Measurements from ENCODE around the gene ETNK2.
"Not testable (repeated sequence)": the region's sequence is repeated elsewhere in the genome, so short reads cannot be mapped to it uniquely, and the experiment has no call there.

Gene ETNK2

DNA sequence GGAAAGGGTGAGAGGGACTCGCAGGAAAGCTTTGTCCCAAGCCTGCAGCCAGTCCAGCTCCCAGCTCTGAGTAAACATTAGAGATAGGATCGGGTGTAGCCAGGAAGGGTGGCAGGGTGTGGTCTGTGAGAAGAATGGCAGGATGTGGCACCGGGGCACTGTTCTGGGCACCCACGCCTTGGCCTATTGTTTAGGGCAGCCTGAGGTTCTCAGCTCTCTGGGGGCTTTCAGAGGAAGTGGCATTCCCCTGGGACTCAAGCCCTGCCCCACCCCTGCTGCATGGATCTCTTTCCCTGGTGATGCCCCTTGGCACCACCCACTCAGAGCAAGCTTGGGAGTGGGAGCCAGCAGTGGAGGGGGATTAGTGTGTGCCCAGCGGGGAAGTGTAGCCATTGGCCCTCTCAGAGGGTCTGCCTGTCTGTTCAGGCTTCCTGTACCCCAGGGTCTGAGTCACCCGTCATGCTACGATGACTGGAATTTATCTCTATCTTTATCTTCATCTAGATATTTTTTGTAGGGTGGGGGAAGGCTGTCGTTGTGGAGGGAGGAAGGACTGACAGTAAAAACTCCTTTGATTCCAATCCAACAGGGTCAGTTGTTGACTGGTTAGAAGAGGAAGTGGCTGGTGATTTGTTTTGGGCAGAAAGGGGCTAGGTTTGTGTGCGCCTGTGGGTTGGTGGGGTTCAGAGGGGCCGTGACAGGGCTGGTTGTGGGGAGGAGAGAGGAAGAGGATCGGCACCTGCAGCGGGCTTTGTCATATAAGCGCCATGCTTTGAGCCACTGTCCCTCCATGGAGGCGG is 47.3 kb downstream of the ETNK2 start:
- no peak for DNase-seq (ENCODE audit: low spot score in 2 of 2)
- Histone ChIP-seq H3K27me3 (ENCODE audit: low read depth) (no peaks in the 10 kb centered on the region), H3K9me3 (no peaks in the 10 kb centered on the region), H3K4me3 (no peak overlapping the region), H3K36me3 (replicated peaks) (no peaks in the 10 kb centered on the region), H3K4me1 (peaks cover 15% of the 10 kb centered on the region)
- in situ Hi-C loops (cut with MboI; ENCODE audit: low sequenced_read_pairs) = no loop called here

DNA sequence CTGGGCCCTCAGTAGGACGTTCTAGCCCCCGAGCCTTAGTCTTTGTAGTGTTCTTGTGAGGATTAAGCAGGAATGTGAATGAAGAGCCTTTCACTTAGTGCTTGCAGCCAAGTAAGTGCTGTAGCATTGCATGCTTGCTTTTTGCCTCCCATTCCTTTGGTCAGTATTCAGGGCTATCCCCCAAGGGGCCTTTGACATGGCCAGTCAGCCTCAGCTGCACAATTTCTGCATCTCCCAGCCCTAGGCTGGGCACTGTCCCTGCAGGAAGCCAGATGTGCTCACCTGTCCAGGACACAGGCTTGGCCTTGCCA is 48.5 kb downstream of the ETNK2 start:
- peaks cover 7% of the 10 kb centered on the region for H3K4me1 ChIP-seq
- H3K4me3 ChIP-seq = no peak overlapping the region
- DNase-seq (ENCODE audit: low spot score in 2 of 2) = no peak
- no peaks in the 10 kb centered on the region for H3K9me3 ChIP-seq
- in situ Hi-C loops (cut with MboI; ENCODE audit: low sequenced_read_pairs) = no loop called here
- H3K27me3 ChIP-seq (ENCODE audit: low read depth) = no peaks in the 10 kb centered on the region
- no peaks in the 10 kb centered on the region for H3K36me3 ChIP-seq (replicated peaks)

DNA sequence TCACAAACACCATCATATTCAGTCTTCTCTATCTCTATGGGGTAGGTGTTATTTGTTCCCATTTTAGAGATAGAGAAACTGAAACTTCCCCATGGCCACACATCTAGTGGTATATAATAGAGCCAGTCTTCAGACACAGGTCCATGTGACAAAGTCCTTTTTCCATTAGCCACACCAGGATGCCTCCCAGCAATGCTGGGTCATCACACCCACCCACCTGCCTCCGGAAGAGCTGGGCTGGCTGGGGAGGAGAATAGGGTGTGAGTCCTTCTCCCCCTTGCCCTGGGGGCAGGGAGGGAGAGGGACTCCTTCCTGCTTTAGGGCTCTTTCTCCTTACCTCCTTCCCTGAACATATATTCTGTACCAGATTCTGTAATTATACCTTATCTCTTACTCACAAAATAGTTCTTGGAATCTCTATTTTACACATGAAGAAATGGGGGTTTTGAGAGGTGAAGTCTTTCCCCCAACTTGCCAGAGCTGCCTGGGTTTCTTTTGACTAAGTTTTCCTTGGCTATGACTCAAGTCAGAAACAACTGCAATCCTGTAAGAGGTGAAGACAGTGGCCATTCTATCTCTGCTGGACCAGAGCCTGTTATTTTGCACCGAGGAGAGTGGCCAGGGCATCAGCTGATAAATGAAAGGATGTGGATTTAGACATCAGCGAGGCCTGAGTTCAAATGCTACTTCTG is 49.0 kb downstream of the ETNK2 start:
- Histone ChIP-seq H3K27me3 (ENCODE audit: low read depth) (no peaks in the 10 kb centered on the region), H3K36me3 (replicated peaks) (no peaks in the 10 kb centered on the region), H3K9me3 (no peaks in the 10 kb centered on the region), H3K4me1 (peaks cover 2% of the 10 kb centered on the region), H3K4me3 (no peak overlapping the region)
- DNase-seq (ENCODE audit: low spot score in 2 of 2) = no peak
- in situ Hi-C loops (cut with MboI; ENCODE audit: low sequenced_read_pairs) = no loop called here

DNA sequence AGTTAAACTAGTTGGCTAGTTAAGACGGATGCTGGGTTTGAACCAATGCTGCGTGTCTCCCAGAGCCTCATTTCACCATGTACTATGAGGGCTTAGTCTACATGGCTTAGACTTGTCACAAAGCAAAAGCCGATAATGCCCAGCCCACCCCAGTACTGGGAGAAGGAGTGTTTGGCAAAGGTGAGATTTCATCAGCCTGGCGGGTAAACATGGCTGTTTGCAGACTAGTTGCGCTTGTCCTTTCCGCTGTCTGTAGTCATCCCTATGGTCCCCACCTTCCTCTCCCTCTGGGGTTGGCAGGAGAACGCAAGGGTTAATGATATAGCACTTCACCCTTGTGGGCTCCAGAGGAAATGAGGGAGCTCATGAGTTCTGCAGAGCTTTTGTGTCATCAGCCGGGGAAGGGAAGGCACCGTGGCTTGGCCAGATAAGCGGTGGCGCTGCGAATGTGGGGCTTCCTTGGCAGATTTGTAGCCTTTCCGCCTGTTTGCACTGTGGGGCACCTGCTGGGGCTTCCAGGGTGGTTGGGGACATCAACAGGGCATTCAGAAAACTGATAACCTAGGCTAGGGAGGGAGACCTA is 49.7 kb downstream of the ETNK2 start:
- no peaks in the 10 kb centered on the region for H3K36me3 ChIP-seq (replicated peaks)
- in situ Hi-C loops (cut with MboI; ENCODE audit: low sequenced_read_pairs) = no loop called here
- H3K27me3 ChIP-seq (ENCODE audit: low read depth) = no peaks in the 10 kb centered on the region
- H3K4me1 ChIP-seq = no peaks in the 10 kb centered on the region
- DNase-seq (ENCODE audit: low spot score in 2 of 2) = no peak
- no peak overlapping the region for H3K4me3 ChIP-seq
- no peaks in the 10 kb centered on the region for H3K9me3 ChIP-seq

DNA sequence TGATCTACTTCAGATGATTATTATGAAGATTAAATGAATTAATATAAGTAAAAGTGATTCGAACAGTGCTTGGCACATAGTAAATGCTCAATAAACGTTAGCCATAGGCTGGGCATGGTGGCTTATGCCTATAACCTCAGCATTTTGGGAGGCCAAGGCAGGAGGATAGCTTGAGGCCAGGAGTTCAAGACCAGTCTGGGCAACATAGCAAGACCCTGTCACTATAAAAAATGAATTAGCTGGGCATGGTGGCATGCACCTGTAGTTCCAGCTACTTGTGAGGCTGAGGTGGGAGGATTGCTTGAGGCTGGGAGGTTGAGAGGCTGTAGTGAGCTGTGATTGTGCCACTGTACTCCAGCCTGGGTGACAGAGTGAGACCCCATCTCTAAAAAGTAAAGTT is 52.1 kb downstream of the ETNK2 start:
- DNase-seq (ENCODE audit: low spot score in 2 of 2); H3K4me3 ChIP-seq; H3K27me3 ChIP-seq (ENCODE audit: low read depth); H3K9me3 ChIP-seq; H3K4me1 ChIP-seq; H3K36me3 ChIP-seq (replicated peaks); in situ Hi-C loops (cut with MboI; ENCODE audit: low sequenced_read_pairs): not testable (repeated sequence)

DNA sequence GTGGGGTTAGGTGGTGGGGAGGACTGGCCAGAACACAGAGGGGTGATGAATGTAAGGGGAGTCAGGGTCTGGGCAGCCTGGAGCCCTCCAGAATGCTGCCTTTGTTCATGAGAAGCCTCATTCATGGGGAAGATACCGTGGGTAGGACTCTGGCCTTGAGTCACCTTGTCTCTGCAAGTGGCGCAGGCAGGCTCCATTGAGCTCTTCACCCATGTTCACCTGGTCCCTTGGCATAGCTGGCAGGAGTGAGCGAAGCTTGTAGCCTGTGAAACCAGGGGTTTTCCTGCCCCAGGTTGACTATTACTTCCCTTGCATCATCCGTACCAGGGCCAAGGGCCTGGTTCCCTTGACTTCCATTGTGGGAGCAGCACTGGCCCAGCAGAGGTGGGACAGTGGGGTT is 53.2 kb downstream of the ETNK2 start:
- DNase-seq (ENCODE audit: low spot score in 2 of 2) = no peak
- Histone ChIP-seq H3K4me1 (peaks cover 10% of the 10 kb centered on the region), H3K36me3 (replicated peaks) (no peaks in the 10 kb centered on the region), H3K27me3 (ENCODE audit: low read depth) (no peaks in the 10 kb centered on the region), H3K4me3 (no peak overlapping the region), H3K9me3 (no peaks in the 10 kb centered on the region)
- in situ Hi-C loops (cut with MboI; ENCODE audit: low sequenced_read_pairs) = no loop called here

DNA sequence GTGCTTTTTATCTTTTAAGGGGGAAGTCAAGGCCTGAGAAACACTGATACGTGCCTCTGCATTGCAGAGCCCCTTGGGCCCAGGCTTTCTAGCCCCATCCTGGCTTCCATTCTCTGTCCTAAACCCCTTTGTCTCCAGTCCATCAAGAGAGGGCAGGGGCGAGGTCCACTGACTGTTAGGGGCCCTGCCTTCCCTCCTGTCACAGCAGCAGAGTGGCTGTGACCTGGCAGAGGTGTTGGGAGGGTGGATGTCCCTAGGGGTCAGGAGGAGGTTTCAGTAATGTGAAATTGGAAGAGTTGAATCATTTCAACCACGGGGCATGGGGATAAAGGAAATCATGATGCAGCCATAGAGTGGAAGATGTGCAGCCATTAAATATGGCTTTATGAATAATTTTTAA is 54.9 kb downstream of the ETNK2 start:
- DNase-seq (ENCODE audit: low spot score in 2 of 2) = no peak
- Histone ChIP-seq H3K4me3 (no peak overlapping the region), H3K36me3 (replicated peaks) (no peaks in the 10 kb centered on the region), H3K27me3 (ENCODE audit: low read depth) (no peaks in the 10 kb centered on the region), H3K4me1 (peaks cover 18% of the 10 kb centered on the region), H3K9me3 (no peaks in the 10 kb centered on the region)
- in situ Hi-C loops (cut with MboI; ENCODE audit: low sequenced_read_pairs) = no loop called here

DNA sequence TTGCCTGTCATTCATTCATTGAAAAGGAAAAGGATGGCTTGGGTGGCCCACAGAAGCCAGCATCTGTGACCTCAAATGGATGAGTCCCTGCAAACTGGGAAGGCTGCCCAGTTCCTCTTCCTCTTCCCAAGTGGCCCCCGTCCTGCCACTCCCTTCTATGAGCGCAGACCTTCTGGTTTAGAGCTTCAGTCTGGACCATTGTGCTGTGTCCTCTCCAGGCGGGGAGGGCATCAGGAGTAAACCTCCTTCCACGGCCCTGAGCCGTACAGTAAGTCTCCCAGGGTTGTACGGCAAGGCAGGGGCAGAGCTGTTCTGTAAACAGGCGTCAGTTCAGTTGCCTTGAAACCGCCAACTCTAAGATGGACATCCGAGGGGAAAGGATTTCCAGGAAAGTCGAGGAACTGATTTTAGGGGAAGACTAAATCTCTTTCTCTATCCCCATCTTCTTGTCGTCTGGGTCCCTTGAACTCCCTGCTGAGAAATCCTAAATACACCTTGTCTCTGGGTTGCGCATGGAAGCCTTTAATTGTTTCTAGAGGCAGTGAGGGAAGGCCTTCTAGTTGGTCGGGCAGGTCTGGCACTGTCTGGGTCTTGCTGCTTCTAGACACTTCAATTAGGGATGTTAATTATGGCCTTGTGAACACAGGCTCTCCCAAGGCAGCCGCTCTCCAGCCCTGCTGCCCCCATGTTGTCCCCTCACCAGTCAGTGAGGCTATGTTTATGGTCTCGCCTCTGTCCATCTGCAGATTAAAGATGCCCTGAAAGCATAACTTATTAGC is 56.8 kb downstream of the ETNK2 start:
- Histone ChIP-seq H3K27me3 (ENCODE audit: low read depth) (no peaks in the 10 kb centered on the region), H3K36me3 (replicated peaks) (no peaks in the 10 kb centered on the region), H3K9me3 (no peaks in the 10 kb centered on the region), H3K4me3 (no peak overlapping the region), H3K4me1 (peaks cover 30% of the 10 kb centered on the region)
- in situ Hi-C loops (cut with MboI; ENCODE audit: low sequenced_read_pairs) = no loop called here
- DNase-seq (ENCODE audit: low spot score in 2 of 2) = no peak

DNA sequence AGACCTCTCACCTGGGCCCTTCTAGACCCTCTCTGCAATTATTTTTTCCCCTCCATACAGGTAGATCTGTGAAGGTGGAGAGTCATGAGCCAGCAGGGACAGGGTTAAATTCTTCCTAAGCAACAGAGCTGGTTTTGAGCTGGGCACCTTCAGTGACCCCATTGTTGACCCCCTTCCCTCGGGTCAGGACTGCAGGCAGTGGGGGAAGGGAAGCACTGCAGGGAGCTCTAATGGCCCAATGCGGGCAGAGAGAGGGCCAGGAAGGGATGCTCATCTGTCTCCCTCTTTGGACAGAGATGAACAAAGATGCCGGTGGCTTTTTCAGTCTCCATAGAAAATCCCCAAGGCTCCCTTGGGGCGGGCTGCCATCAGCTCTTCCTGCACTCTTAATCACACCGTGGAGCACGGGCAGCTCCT is 57.5 kb downstream of the ETNK2 start:
- no peak for DNase-seq (ENCODE audit: low spot score in 2 of 2)
- Histone ChIP-seq H3K4me1 (peaks cover 30% of the 10 kb centered on the region), H3K9me3 (no peaks in the 10 kb centered on the region), H3K36me3 (replicated peaks) (no peaks in the 10 kb centered on the region), H3K27me3 (ENCODE audit: low read depth) (no peaks in the 10 kb centered on the region), H3K4me3 (no peak overlapping the region)
- in situ Hi-C loops (cut with MboI; ENCODE audit: low sequenced_read_pairs) = no loop called here

DNA sequence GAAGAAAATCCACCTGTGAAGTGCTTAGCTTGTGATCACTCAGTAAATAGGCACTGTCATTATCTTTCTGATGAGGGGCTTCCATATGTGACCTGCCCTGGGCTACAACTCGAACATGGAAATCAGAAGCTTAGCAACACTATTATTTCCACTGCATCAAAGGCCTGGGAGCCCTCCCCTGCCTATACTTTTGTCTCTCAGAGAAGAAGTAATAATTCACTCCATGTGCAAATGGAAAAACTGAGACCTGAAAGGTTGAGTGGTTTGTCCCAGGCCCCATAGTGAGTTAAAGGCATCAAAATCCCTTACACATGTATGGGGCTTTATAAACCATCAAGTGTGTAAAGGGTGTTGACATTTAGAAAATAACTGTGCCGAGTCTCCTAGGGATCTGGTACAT is 58.1 kb downstream of the ETNK2 start:
- Histone ChIP-seq H3K27me3 (ENCODE audit: low read depth) (no peaks in the 10 kb centered on the region), H3K4me1 (peaks cover 30% of the 10 kb centered on the region), H3K36me3 (replicated peaks) (no peaks in the 10 kb centered on the region), H3K4me3 (no peak overlapping the region), H3K9me3 (no peaks in the 10 kb centered on the region)
- in situ Hi-C loops (cut with MboI; ENCODE audit: low sequenced_read_pairs) = no loop called here
- DNase-seq (ENCODE audit: low spot score in 2 of 2) = no peak

DNA sequence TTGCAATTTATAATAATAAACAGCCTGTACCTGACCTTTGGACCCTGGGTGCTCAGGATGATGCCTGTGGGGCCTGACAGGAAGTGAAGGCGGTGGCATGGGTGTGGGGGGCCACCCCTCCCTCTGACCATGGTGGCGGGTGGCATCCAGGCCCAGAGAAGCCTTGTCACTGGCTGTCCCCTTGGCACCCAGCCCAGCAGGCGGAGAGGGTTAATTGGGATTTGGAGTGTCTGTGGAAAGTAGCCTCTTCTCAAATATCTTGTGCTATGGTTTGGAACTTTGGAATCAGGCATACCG is 58.5 kb downstream of the ETNK2 start:
- in situ Hi-C loops (cut with MboI; ENCODE audit: low sequenced_read_pairs) = no loop called here
- no peak for DNase-seq (ENCODE audit: low spot score in 2 of 2)

DNA sequence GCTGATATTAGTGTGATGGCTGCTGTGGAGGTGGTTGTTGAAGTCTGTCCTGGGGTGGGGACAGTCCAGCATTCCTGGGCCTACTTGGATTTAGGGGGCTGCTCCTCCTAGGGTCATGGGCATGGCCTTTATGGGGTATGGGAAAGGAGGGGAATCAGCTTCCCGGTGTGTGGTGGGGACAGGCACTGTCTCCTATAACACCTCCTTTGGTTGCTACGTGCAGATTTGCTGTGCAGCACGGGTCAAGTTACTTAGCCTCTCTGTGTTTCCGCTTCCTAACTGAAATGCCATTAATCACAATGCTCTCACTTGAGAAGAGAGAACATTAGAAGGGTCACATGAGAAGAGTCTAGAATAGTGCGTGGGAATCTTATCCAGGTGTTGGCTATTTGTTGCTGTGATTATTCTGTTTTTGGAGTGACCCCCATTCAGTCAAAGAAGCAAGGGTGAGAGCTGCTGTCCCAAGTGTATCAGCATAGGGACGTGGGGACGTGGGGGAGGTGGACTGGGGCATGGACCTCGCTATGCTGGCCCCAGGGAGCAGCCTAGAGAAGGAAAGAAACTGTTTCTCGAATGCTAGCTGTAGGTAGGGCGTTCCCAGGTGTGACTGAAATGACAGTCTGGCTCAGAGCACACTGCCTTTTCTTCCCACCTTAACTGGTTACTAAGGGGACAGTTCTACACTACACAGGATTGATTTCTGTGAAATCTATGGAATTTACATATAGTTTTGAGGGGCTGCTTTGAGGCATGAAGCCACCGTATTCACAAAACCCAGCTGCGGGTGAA is 59.0 kb downstream of the ETNK2 start:
- Histone ChIP-seq H3K4me1 (peaks cover 30% of the 10 kb centered on the region), H3K36me3 (replicated peaks) (no peaks in the 10 kb centered on the region), H3K9me3 (no peaks in the 10 kb centered on the region), H3K4me3 (no peak overlapping the region), H3K27me3 (ENCODE audit: low read depth) (no peaks in the 10 kb centered on the region)
- in situ Hi-C loops (cut with MboI; ENCODE audit: low sequenced_read_pairs) = no loop called here
- no peak for DNase-seq (ENCODE audit: low spot score in 2 of 2)

More for the DNA sequence above, 58.5 kb downstream of the ETNK2 start:
- H3K27me3 ChIP-seq (ENCODE audit: low read depth) = no peaks in the 10 kb centered on the region
- no peaks in the 10 kb centered on the region for H3K36me3 ChIP-seq (replicated peaks)
- peaks cover 30% of the 10 kb centered on the region for H3K4me1 ChIP-seq
- no peak overlapping the region for H3K4me3 ChIP-seq
- H3K9me3 ChIP-seq = no peaks in the 10 kb centered on the region

DNA sequence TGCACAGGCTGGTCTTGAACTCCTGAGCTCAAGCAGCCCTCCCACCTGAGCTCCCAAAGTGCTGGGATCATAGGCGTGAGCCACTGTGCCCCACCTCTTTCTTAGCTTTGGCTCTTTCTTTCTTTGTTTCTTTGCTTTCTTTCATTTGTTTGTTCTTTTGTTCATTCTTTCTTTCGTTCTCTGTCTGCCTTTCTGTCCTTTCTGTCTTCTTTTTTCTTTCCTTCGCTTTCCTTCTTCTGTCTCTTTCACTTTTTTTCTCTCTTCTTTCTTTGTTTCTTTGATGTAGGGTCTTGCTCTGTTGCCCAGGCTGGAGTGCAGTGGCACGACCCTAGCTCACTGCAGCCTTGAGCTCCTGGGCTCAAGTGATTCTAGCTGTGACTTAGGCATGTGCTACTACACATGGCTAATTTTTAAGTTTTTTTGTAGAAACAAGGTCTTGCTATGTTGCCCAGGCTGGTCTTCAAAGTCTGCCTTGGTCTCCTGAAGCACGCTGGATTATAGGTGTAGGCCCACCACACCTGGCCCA is 60.0 kb downstream of the ETNK2 start:
- Histone ChIP-seq H3K4me1 (peaks cover 30% of the 10 kb centered on the region), H3K27me3 (ENCODE audit: low read depth) (no peaks in the 10 kb centered on the region), H3K36me3 (replicated peaks) (no peaks in the 10 kb centered on the region), H3K9me3 (no peaks in the 10 kb centered on the region), H3K4me3 (no peak overlapping the region)
- in situ Hi-C loops (cut with MboI; ENCODE audit: low sequenced_read_pairs) = no loop called here
- DNase-seq (ENCODE audit: low spot score in 2 of 2) = no peak

Data from HAP-1 (cell line).